ENCODE data around the gene CYP20A1. TPM values are rescaled to one million over a fixed set of nuclear protein-coding genes. Genes with fewer than 3 reads are reported as not detected.
"Not testable (repeated sequence)": the region's sequence is repeated elsewhere in the genome, so short reads cannot be mapped to it uniquely, and the experiment has no call there.

Gene CYP20A1
- total RNA-seq, 2 donors from 2014 or later = 23.3 to 27.9 TPM

DNA sequence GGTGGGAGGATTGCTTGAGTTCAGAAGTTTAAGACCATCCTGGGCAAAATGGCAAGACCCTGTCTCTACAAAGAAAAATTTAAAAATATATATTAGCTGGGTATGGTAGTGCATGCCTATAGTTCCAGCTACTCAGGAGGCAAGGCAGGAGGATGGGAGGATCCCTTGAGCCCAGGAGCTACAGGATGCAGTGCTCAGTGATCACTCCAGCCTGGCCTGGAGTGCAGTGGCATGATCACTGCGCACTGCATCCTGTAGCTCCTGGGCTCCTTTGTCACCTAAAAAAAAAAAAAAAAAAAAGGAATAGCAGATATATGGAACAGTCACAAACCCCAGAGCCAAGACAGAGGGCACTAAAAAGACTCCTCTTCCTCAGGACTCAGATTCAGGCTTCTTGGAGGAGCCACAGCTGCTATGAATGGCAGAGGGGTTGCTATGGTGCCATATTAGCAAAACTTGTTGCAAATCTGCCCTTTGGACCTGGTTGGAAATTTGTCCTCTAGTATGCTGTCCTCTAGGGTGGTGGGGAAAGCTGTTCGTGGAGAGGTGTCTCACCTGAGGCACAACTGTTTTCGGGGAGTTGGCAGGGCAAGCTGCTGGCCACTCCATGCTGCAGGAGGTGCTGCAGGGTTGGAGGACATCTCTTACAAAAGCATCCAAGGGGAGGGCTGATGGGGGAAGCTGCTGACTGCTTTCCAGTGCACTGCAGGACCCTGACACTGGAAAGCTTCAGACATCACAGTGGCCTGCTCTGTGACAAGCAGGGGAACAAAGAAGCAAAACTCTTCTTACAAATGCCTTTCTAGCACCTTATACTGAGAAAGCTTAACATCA is 22.7 kb downstream of the CYP20A1 start:
- intact Hi-C loops (cut with DNase I, micrococcal nuclease) = no loop called here
- no peak for DNase-seq
- no peak for ATAC-seq

- no peak for DNase-seq
- intact Hi-C loops (cut with DNase I, micrococcal nuclease) = no loop called here
- ATAC-seq = no peak
These were observed 40.5 kb downstream of the CYP20A1 start for GRCh38 chr2:203279288-203279687.

DNA sequence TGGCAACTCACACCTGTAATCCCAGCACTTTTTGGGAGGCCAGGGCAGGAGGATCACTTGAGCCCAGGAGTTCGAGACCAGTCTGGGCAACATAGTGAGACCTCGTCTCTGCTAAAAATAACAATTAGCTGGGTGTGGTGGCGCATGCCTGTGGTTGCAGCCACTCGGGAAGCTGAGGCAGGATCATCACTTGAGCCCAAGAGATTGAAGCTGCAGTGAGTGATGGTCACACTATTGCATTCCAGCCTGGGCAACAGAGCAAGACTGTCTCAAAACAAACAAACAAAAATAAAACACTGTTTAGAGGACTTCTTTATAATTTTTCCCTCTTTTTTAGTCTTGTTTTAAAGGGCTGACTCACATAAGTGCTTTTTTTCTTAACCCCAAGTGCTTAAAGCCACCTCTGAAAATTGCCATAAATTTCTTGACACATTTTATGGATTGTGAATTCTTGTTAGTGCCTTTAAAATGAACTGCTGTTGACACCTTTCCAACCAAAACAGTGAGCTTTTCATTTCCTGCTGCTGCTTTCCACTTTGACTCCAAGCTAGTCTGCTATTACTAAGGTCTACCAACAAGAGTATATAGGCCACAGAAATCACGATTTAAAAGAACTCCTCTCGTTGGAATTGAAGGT is 41.7 kb downstream of the CYP20A1 start:
- DNase-seq (no peak), ATAC-seq (no peak)
- intact Hi-C loops (cut with DNase I, micrococcal nuclease) = no loop called here

DNA sequence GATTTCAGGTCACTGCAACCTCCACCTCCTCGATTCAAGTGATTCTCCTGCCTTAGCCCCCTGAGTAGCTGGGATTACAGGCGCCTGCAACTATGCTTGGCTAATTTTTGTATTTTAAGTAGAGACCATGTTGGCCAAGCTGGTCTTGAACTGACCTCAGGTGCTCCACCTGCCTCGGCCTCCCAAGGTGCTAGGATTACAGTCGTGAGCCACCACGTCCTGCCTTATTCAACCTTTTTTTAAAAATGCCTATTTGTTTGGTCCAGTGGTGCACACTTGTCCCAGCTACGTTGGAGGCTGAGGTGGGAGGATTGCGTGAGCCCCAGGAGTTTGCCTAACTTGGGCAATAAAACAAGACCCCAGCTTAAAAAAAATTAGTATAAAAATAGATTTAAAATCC is 43.3 kb downstream of the CYP20A1 start:
- DNase-seq = no peak
- ATAC-seq = no peak
- intact Hi-C loops (cut with DNase I, micrococcal nuclease) = no loop called here

- DNase-seq (no peak), ATAC-seq (no peak)
- intact Hi-C loops (cut with DNase I, micrococcal nuclease) = no loop called here
These were observed 47.7 kb downstream of the CYP20A1 start for GRCh38 chr2:203286532-203286931.

- no peak for DNase-seq
- intact Hi-C loops (cut with DNase I, micrococcal nuclease) = no loop called here
- no peak for ATAC-seq
These were observed 62.8 kb downstream of the CYP20A1 start for GRCh38 chr2:203301667-203302066.

DNA sequence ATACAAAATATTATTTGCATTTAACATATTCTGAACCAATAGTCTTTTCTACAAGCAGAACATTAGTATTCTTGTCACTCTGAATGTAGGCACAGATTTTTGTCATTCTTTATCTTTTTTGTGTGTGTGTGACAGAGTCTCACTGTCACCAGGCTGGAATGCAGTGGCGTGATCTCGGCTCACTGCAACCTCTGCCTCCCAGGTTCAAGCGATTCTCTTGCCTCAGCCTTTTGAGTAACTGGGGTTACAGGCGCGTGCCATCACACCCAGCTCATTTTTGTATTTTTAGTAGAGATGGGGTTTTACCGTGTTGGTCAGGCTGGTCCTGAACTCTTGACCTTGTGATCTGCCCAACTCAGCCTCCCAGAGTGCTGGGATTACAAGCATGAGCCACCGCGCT is 63.8 kb downstream of the CYP20A1 start:
- DNase-seq; intact Hi-C loops (cut with DNase I, micrococcal nuclease); ATAC-seq: not testable (repeated sequence)

DNA sequence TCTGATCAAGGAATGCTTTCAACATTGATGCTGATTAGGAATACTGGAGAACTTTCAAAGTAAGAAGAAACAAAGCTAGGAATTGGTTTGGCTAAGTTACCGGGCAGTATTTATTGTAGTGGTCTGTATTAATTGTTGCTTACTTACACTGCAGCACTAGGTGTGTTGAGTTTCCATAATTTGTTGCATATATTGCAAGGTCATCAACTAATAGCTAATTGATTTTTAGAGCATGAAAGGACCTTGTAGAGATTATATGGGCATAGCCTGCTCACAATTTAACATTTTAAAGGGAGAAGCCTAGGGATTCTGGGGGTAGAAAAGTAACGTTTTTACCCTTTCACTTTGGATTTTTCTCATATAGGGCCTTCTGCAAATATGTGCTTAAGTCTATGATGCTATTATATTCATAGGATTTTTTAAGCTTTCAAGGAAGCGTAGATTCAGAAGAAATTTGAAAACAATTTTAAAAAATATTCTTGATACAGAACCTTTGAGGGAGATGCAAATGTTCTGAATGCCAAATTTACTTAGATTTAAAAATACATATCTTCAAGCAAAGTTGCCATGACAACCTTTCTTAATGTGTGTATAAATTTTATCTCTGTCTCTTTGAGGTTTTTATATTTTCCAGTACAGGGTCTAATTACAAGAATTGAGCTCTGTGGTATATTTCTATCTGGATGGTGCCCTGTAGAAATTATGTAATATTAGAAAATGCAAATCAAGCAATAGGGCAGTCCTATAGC is 72.0 kb downstream of the CYP20A1 start:
- intact Hi-C loops (cut with DNase I, micrococcal nuclease) = no loop called here
- DNase-seq (no peak), ATAC-seq (no peak)

DNA sequence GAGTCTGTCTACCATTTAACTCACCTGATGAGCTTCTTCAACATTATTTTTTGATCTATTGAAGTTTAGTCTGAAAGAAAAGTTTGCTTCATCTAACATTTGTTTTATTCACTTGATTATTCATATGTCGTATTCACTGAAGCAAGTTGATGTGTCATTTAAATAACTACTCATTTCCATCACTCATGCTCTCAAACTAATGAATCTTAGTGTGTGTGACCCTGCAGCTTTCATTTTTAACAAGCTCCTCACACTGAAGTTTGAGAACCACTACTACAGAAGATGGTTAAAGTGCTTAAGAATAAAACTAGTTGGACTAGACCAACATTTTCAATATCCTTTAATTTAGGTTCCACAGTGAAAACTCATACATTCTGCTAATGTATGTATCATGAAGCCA is 87.5 kb downstream of the CYP20A1 start:
- DNase-seq = no peak
- no peak for ATAC-seq
- intact Hi-C loops (cut with DNase I, micrococcal nuclease) = no loop called here

GRCh38 chr2:203327582-203327900 is 88.7 kb downstream of the CYP20A1 start:
- DNase-seq (no peak), ATAC-seq (no peak)
- intact Hi-C loops (cut with DNase I, micrococcal nuclease) = no loop called here

DNA sequence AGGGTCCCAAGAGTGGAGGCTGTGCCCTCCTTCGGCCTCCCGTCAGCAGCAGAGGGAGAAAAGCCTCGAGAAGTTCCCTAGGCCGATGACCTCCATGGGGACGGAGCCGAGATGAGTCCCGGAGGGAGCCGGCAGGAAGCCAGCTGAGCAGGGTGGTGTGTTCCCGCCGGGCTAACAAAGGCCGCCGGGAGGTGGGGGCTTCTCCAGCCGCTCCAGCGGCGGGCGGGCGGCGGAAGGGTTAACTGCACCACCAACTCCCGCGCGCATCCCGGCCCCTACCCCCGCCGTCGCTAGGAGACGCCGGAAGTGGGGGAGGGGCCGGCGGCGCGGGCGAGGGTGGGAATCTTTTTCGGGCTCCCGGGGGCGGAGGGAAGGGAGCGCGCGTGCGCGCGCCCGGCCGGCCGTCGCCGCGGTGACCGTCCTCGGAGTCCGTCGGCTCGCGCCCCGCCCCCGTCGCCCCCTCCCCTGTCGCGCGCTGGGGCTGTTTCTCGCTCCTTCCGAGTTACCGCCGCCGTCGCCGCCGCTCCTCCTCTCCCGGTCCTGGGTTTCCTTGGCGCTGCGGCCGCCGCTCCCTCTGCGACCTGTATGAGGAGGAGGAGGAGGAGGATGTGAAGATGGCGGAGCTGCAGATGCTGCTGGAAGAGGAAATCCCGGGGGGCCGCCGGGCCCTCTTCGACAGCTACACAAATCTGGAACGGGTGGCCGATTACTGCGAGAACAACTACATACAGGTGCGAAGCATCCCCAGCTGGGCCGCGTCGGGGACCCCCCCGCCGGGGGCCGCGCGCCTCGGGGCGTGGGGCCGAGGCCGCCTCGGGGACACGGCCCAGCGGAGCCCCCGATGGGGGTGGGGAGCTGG is 89.3 kb downstream of the CYP20A1 start, which contains the start of gene ABI2:
Gene ABI2, plus strand, starts transcription at position 494 of the 859 bp plus-strand sequence. Its CDS starts 121 bp downstream, at position 615.
- intact Hi-C loops (cut with DNase I, micrococcal nuclease) = no loop called here
- DNase-seq (peak; percentile 69 to 85), ATAC-seq (peak; percentile 91)

DNA sequence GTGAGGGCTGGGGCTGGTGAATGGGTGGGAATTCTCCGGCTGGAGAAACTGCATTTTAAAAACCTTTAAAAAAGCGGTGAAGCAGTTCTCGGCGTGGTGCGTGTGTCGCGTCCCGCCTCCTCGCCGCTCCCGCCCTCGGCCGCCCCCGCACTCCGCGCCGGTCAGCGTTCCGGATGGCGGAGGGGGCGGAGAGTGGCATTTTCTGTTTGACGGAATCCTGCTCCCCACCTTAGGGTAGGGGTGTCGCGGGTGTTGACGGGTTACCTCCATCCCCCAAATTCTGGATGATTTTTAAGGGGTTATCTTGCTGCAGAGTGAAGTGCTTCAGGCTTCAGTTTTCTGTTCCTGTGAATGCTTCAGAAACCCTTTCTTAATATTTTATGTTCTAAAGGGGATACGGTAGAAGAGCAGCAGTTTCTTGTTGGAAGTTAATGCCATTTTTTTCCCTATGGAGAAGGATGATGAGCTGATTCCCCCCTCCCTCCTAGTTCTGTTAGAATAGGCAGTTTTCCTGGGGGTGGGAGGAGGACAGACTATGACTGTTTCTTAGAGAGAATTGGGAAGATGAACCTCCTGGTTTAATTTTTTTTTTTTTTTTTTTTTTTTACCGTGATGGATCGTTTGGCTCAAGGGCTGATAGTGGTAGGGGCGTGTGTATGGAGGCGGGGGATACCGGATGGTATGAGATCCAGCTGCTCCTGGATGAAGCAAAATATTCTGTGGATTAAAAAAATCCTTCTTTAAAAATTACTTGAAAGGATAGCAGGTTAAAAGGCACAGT is 90.1 kb downstream of the CYP20A1 start:
- DNase-seq (peak; percentile 31 to 40), ATAC-seq (peak; percentile 56)
- intact Hi-C loops (cut with DNase I, micrococcal nuclease) = no loop called here

DNA sequence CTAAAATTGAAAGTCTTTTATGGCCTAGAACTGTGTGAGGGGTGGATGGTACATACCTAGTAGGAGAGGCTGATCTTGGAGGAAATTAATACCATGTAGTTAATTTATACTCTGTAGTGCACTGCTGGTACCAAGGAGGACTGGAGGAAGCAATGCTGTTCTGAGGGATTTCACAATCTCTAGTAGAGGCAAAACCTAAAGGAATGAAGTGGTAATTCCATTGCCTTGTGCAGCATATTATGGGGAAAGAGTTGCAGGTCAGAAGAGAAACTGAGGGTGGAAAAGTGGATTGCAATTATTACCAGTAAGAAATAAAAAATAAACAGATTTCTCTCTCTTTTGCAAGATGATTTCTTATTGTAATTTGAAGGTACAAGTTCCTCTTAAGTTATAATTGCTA is 91.6 kb downstream of the CYP20A1 start:
- DNase-seq (no peak), ATAC-seq (no peak)
- intact Hi-C loops (cut with DNase I, micrococcal nuclease) = no loop called here

DNA sequence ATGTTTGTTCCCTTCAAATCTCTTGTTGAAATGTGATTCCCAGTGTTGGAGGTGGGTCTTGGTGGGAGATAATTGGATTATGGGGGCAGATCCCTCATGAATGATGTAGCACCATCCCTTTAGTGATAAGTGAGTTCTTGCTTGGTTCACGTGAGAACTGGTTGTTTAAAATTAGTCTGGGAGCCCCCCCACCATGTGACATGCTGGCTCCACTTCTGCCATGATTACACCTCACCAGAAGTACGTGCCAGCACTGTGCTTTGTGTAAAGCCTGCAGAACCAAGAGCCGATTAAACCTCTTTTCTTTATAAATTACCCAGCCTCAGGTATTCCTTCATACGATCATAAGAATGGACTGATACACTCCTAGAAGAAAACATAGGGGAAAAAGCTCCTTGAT is 99.5 kb downstream of the CYP20A1 start:
- intact Hi-C loops (cut with DNase I, micrococcal nuclease) = no loop called here
- DNase-seq = no peak
- no peak for ATAC-seq

DNA sequence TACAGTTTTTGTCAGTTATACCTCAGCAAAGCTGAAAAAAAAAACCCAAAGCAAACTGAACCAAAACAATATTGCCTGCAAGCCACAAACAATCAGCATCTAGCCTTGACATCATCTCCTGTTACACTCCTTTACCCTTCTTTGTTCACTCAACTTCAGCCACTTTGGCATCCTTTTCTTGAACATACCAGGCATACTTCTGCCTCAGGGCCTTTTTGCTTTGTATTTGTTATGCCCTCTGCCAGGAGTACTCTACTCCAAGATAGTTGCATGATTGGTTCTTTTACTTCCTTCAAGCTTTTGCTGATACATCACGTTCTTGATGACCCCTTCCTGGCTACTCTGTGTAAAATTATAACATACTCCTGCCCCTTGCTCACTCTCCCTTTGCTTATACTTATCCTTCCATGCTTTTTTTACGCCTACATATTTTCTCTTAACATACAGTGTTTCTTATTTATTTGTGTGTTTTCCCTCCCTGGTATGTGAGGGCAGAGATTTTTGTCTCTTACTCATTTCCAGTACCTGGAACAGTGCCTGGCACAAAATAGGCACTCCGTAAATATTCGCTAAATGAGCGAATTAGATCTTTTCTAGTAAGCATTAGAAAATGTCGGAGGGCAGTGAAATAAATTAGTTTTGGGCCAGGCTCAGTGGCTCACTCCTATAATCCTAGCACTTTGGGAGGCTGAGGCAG is 102.1 kb downstream of the CYP20A1 start:
- intact Hi-C loops (cut with DNase I, micrococcal nuclease) = no loop called here
- ATAC-seq (no peak), DNase-seq (no peak)

DNA sequence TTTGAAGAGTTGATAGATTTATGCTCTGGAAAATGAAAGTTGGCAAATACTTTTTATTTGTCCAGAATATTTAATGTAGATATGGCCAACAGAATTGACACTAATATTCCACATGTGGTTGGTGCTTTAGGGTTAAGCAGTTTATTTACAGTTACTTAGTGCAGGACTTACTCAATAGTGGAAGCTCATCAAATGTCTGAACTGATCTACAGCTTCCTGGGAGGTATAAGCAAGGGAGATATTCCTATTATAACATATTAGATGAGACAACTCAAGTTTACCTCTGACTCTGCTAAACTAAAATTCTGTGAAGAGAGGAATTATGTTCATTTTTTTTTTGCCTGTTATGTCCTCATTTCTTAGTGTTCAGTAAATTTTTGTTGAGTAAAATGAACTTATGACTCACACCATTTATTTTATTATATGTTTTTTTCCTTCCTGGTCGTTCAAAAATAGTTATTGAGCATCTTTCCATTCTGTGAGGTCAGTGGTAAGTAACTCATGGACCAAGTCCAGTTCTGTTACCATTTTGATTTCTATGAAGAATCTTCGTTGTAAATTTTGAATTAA is 103.0 kb downstream of the CYP20A1 start:
- intact Hi-C loops (cut with DNase I, micrococcal nuclease) = no loop called here
- ATAC-seq (no peak), DNase-seq (no peak)

GRCh38 chr2:203342374-203342773 is 103.6 kb downstream of the CYP20A1 start:
- intact Hi-C loops (cut with DNase I, micrococcal nuclease); ATAC-seq; DNase-seq: not testable (repeated sequence)
